NAMALWA (cell line): ENCODE results near the gene PTPN23.

ENCODE experiments used
- DNase-seq: peaks from one replicate; pipeline ENCODE4 v3.0.0-alpha.2; 2015; ENCODE audit warnings: low spot score

The PTPN23 gene

GRCh38 chr3:47374587-47374986 lies 6.2 kb upstream of the PTPN23 start:
- no peak for DNase-seq

DNA sequence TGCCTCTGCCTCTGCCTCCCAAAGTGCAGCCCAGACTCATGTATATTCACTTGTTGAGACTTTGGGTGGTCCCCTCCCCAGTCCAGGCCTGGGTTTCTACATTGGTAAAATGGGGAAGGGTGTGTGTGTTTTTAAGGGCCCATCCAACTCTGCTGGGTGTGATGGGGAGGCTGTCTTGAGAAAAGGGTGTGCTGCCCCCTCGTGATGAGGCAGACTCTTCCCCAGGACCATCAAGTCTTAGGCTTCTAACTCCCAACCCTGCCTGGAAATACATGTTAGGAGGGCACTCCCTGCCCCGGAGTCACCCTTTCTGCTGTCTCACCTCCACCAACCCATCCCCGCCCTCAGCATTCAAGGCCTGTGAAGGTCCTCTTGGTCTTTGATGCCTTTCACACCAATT lies 4.4 kb upstream of the PTPN23 start:
- DNase-seq = no peak

DNA sequence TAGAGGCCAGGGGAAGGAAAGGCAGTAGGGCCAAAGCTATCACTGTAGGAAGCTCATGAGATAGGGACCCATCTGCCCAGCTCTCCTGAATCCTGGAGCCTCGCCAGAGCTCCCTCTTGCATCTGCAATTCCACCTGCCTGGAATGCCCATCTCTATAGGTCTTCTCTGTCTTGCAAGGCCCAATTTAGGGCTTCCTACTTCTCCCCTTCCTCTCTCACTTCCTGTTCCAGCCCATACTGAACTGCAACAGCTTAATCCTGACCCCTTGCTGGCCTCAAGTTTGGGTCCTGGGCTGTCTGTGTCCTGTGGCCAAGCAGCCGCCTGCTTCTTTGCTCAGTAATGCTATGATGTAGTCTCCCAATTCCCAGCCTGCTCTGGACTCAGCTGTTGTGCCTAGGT lies 3.6 kb upstream of the PTPN23 start:
- DNase-seq = no peak

DNA sequence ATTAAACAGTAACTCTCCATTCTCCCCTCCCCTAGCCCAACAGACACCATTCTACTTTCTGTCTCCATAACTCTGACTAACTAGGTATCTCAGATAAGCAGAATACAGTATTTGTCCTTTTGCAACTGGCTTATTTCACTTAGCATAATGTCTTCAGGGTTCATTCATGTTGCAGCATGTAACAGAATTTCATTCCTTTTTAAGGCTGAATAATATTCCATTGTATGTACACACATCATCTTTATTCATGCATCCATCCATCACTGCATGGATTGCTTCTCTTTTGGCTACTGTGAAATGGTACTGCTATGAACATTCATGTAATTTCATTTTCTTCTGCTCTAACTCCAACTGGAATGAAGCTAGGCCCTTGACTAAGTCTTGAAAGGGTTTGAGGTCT lies 2.0 kb upstream of the PTPN23 start:
- DNase-seq = no peak

GRCh38 chr3:47379411-47379899 lies 1.4 kb upstream of the PTPN23 start:
- DNase-seq = no peak

DNA sequence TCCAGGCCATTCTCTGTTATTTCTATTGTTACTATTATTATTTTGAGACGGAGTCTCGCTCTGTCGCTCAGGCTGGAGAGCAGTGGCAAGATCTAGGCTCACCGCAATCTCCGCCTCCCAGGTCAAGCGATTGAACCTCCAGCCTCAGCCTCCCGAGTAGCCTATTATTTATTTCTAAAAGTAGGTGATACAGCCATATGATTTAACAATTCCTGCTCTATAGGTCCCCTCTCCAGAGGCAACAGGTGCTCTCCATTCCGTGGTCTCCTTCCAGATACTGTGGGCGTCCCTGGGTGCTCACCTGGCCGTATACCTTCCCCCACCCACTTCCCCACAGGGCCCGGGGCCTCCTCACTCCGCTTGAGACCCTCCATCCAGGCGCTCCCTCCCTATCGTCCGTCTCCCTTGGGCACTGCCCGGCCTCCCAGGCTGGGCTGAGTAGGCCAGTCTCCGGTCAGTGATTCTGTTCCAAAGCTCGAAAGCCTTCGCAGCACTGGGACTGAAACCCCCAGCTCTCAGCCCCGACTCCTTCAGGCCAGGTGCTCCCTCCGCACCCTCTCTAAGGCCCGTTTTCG lies 708 bp upstream of the PTPN23 start:
- no peak for DNase-seq

DNA sequence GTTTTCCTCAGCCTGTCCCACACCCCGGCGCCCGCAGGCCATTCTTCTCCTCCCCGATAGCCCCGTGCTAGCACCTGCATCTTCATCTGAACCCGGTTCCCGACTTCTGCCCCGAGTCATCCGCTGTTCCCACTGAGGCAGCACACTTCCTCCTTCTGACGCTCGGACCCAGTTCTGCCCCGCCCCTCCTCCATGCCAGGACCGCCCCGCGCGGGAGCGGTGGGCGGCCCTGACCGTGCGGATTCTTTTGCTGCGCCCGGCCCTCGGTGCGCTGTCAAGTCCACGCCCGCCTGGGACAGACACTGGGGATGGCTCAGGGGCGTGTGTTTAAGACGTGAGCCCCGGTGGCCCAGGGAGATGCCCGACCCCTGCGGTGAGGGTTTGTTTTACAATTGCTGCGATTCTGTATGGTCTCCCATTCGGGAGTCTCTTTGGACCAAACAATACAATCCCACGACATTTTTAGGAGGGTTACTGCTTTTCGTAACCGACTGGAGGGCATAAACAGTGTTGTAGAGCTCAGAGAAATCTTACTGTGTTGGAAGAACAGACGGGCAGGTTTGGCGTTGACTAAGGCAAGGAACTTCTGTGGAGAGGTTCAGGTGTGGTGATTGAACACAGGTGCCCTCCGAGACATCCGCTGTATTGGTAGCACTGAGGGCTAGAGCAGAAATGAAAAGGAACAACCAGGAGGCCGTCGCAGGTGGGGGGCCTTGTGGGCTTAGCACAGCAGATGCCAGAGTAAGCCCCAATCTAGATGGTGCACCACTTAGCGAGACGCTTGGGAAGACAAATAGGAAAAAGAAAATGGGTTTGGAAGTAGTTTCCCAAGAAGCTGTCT lies 716 bp downstream of the PTPN23 start:
- peak; percentile 85 for DNase-seq

DNA sequence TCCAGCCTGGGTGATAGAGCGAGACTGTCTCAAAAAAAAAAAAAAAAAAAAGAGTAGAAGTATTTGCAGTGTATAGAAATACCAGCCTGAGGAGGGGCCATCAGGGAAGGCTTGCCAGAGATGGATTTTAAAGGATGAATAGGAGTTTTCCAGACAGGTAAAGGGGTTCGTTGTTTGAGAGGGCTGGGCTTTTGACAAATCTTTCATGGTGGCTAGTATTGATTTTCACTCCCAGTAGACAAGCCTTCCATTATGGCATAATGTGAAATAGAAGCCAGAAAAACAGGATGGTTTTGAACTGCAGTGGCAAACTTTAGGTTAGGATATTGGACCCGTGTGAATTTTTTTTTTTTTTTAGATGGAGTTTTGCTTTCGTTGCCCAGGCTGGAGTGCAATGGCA lies 3.6 kb downstream of the PTPN23 start:
- no peak for DNase-seq

- DNase-seq = no peak
These were observed 4.2 kb downstream of the PTPN23 start for GRCh38 chr3:47385007-47385406.

- no peak for DNase-seq
These were observed 5.0 kb downstream of the PTPN23 start for GRCh38 chr3:47385796-47386195.

GRCh38 chr3:47392933-47393332 lies 12.1 kb downstream of the PTPN23 start:
- DNase-seq = no peak

DNA sequence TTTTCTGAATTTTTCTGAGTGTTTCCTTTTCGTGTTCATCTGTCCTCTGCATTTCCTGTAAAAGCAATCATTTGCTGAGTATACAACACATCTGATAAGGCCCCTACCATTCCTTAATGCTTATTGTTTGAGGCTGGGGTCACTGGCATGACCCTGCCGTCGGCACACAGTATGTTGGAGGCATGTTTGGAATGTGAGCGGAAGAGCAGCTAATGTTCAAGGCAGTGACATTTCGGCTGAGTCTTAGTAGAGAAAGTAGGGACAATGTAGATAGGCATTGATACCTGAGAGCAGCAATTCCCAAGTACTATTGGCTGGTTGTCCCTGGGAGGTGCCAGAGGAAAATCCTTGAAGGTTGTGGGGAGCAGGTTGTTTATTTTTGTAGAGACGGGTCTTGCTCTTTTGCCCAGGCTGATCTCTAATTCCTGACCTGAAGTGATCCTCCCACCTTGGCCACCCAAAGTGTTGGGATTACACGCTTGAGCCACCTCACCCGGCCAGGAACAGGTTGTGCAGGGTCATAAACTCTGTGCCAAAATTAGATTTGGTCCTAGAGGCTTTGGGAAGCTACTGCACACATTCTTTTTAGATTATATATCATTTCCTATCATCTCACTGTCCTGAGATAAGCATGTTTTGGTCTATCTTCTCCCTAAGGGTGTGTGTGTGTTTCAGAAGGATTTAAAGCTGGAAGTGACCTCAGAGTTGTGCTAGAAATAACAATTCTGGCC lies 13.5 kb downstream of the PTPN23 start:
- DNase-seq = no peak

DNA sequence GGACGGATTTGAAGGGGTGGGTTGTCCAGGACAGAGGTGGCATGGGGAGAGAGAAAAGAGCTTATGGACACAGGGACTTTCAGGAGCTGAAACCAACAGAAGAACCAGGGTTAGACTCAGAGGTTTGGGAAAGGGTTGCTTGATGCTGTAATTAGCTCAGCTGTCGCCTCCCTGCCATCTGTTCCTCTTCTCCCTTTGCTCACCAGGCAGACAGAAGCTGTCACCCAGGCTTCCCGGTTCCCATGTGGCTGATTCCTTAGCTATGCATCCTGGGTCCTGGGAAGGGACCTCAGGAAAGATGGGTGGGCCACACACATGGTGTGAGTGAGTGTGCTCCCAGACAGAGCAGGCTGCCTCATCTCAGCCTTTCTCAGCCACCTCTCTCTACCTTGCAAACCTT lies 14.1 kb downstream of the PTPN23 start:
- DNase-seq = no peak

DNA sequence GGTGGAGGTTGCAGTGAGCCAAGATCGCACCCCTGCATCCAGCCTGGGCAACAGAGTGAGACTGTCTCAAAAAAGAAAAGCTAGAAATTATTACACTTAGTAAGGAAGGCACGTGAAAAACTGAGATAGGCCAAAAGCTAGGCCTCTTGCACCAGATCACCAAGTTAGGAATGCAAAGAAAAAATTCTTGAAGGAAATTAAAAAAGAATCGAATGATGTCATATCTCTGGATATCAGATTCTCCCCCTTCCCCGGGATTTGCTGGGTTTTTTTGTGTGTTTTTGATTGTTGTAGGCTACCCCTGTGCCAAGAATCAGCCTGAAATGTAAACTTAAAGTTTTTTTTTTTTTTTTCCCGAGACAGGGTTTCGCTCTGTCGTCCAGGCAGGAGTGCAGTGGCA lies 17.4 kb downstream of the PTPN23 start:
- no peak for DNase-seq

DNA sequence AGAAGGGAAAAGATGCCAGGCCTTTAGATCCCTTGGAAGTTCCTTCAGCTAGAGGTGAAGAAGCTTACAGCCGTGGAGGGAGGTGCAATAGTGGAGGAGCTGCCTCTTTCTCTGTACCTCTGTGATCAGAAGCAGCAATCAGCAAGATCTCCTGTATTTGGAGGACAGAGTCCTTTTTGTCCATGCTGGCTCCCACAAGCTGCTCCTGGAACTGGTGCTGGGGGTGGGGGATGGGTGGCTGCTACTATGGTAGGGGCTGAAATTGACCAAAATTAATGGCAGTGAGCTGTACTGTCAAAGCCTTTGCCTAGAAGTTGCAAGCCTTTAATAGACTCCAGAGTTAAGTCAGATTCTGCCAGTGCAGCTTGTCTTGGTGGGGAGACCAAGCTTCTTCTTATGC lies 18.2 kb downstream of the PTPN23 start:
- DNase-seq = no peak

GRCh38 chr3:47399531-47400270 lies 18.9 kb downstream of the PTPN23 start:
- DNase-seq = no peak

GRCh38 chr3:47404431-47404876 lies 23.6 kb downstream of the PTPN23 start:
- DNase-seq = no peak

DNA sequence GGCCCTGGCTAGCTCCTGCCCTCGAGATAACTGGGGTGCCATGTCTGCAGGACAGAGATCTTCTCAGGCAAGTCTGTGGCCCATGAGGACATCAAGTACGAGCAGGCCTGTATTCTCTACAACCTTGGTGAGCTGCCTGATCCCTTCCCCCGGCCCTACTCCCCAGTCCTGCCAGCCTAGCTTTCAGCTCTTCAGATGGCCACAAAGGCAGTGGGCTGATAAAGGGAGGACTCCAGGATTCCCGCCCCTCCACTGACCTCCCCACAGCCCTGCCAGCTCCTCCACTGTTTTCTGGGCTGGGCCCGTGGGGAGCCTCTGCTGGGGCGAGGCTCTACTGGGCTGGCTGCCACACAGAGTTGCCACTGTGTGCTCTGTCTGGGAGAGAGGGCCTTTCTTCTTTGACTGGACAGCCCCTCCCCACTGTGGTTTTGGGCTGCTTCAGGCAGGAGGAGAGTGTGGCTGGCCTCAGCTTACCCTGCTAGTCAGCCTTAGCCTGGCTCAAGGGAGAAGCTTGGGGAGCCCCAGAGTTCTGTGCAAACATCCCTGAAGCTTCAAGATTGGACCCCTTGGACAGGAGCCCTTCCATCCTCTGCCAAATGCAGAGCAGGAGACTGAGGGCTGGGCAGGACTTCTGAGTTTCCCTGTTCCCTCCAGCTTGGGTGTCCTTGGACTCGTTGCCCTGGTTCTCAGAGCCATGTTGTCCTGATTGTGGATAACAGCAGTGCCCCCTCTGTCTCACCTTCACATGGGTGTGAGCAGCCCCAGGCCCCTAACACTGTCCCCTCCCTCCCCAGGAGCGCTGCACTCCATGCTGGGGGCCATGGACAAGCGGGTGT lies 24.4 kb downstream of the PTPN23 start:
- no peak for DNase-seq

GRCh38 chr3:47405820-47406761 lies 25.3 kb downstream of the PTPN23 start:
- no peak for DNase-seq

DNA sequence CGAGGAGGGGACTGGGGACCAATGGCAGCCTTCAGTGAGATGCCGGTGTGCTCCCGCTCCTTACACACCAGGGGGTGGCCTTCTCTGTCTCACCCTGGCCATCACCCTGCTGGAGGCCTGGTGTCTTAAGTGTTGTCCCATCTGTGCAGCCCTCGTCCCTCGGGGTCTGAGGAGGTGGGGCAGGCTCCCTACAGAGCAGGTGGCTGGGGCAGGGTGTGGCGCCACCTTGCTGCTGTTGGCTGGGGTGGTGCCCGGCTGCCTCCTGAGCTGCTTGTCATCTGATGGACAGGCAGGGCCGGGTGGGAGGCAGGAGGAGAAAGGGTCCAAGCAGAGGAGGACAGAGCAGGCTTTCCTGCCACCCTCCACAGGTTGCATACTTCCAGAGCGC lies 25.9 kb downstream of the PTPN23 start:
- DNase-seq = peak; percentile 24
